RCC 7860 (cell line): ENCODE data around the gene TMEM9.

ENCODE experiments used
- DNase-seq: peaks from one replicate; pipeline ENCODE4 v3.0.0-alpha.2; 2015; ENCODE audit warnings: low spot score
- FAIRE-seq: peaks from 2 replicates; lab custom pipeline; 2012; peaks lifted over from hg19 to GRCh38; lab: Jason Lieb, UNC

TMEM9 gene

GRCh38 chr1:201110616-201111015 lies 43.7 kb downstream of the TMEM9 start:
- no peak for FAIRE-seq
- DNase-seq, result no peak

- no peak for DNase-seq
- no peak for FAIRE-seq
These were observed 44.1 kb downstream of the TMEM9 start for GRCh38 chr1:201110138-201110537.

DNA sequence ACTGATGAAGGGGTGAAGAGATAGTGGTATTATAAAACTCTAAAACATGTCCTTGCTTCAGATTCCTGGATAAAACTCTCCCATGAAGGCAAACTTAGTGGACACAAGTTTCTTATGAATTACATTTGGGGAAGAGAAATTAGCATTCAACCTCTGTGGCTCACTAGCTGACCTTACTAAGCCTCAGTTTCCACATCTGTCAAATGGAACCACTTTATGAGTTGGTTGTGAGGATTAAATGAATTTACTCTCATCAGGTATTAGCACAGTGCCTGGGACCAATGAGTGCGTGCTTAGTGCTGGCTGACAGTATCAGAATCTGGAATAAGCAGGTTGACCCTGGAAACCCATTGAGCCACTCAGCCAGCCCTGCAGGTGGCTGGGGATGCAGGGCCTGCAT lies 44.6 kb downstream of the TMEM9 start:
- no peak for DNase-seq

DNA sequence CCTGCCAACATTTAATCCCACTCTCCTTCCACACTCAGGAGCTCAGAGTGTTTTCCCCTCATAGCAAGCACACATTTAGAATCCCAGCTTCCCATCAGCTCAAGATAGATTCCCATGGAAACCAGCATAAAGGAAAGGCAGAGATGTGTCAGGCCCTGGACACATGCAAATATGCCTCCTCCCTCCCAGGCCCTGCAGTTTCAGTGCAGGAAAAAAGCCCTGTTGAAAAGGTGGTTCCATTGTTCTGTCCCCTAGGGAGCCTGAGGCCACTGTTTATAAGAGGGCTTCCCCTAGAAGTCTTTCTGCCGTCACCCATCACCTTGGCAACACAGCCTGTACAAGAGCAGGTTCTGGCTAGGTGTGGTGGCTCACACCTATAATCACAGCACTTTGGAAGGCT lies 45.7 kb downstream of the TMEM9 start:
- FAIRE-seq (no peak), DNase-seq (no peak)

More for the DNA sequence above, 44.6 kb downstream of the TMEM9 start:
- FAIRE-seq, result no peak

DNA sequence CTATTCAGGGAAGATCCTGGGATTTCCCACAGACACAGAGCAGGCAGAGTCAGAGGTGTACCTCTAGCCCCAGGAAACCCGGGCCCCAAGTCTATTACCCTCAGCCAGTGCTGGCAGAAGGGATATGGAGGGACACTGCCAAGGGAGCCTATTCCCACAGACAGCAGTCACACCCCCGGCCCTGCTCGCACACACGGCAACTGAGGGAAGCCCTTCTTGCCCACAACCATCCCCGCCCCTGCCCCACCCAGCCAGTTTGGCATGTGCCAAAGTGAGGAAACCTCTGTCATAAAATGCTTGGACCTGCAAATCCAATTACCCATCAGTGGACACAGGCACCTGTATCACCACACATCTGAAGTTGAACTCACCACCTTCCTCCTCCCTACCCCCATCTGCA lies 48.6 kb downstream of the TMEM9 start:
- DNase-seq, result no peak
- FAIRE-seq, result no peak

GRCh38 chr1:201104141-201104540 lies 50.1 kb downstream of the TMEM9 start:
- DNase-seq (no peak), FAIRE-seq (no peak)

GRCh38 chr1:201103666-201104065 lies 50.6 kb downstream of the TMEM9 start:
- FAIRE-seq (no peak), DNase-seq (no peak)

GRCh38 chr1:201100169-201100930 lies 53.9 kb downstream of the TMEM9 start:
- no peak for FAIRE-seq
- DNase-seq, result no peak

DNA sequence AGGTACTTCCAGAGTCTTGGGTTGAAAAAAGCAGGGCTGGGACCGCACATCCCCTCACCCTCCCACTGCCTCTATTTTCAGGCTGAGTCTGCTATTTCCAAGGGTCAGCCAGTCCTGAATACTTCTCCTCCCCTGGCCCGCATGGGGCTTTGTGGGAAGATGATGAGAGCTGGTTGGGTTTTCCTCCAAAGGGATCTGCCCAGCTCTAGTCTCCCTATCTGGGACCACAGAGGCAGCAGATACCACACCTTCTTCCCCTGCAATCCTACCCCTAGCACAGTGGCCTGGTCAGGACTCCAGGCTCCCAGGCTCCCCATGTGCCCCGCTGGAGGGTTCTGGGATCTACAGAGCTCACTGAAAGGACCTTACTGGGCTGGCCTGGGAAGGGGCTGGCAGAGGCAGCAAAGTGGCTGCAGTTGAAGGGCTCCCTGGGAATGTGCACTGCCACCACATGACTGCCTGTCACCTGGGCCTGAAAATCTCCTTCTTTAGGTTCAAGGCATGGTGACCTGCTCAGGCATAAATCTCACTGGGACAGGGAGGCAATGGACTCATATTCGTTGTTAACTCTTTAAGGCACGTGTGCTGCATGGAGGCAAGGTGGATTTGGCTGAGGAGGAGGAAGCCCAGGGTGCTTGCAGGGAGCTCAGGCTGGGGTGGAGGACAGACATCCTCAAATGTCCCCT lies 55.1 kb downstream of the TMEM9 start:
- DNase-seq (no peak), FAIRE-seq (no peak)

DNA sequence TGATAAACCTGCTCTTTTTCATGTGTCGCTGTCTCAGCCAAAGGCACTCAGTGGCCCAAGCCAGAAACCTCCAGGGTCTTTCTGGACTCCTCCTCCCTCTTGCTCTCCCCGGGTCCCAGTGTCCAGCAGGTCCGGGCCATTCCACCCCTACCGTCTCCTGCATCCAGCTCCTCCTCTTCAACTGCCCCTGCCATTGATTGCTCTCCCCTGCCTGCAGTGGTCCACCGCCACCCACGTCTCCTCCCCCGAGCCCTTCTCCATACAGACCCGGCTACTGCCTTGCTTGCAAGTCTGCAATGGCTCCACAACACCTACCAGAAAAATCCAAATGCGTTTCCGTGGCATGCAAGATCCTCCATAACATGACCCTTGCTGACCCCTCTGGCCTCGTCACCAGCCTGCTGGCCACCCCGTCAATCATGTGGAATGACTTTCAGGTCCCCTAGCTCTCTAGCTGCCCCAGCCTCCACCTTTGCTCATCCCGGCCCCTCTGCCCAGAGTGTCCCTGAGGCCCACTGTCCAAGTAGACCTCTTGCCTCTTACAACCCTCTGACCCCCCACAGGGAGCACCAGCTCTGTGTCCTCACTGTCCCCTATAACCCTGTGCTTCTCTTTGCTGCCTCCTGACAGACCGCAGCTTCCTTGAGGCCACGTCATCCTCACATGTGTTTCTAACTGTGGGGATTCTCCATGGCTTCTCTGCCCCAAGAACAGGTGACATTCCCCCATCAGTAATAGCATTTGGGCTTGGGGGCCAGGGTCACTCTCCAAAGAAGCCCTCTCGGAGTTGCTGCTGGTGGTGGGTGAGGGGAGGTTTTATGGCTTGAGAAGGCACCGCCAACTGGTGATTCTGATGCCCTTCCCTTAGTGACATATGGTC lies 57.1 kb downstream of the TMEM9 start:
- DNase-seq (no peak), FAIRE-seq (no peak)

GRCh38 chr1:201096041-201096461 lies 58.2 kb downstream of the TMEM9 start:
- FAIRE-seq, result no peak

DNA sequence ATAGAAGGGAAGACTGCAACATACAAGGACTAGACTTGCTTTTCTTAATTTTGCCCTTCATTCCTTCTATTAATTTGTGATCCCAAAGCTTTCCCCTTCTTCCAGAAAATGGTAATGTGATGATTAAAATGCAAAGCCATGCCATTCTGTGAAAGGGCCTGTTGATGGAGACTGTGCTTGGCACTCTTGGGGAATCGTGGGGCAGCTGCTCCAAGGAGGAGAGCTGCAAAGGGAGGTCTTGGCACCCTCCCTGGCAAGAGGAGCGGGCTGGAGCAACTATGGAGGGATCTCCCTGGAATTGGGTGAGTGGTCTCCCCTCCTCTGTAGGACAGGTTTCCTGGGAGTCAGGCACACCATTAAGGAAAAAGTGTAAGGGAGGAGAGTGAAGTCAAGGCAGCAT lies 58.7 kb downstream of the TMEM9 start:
- DNase-seq (no peak), FAIRE-seq (no peak)

More at GRCh38 chr1:201096041-201096461, 58.2 kb downstream of the TMEM9 start:
- peak; percentile 28 for DNase-seq

- DNase-seq, result no peak
- no peak for FAIRE-seq
These were observed 59.4 kb downstream of the TMEM9 start for GRCh38 chr1:201094832-201095231.

GRCh38 chr1:201093962-201094361 lies 60.3 kb downstream of the TMEM9 start:
- DNase-seq (no peak), FAIRE-seq (no peak)

DNA sequence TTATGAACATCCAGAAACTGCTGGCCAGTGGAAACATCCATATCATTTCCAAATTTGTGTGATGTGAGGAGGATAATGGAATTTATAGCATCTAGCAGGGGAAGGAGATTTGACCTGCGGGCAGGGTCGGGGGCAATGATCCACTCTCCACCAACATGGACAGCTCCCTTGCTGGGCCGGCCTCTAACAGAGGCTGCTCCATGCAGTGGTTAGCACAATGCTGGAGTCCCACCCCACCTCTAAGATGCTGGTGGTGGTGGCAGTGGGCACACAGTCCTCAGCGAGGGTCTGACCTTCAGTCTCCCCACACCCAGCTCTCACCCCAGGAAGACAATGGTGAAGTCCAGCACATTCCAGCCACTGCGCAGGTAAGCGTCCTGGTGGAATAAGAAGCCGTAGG lies 60.7 kb downstream of the TMEM9 start:
- DNase-seq (no peak), FAIRE-seq (no peak)

- FAIRE-seq (no peak), DNase-seq (no peak)
These were observed 61.5 kb downstream of the TMEM9 start for GRCh38 chr1:201092738-201093137.

DNA sequence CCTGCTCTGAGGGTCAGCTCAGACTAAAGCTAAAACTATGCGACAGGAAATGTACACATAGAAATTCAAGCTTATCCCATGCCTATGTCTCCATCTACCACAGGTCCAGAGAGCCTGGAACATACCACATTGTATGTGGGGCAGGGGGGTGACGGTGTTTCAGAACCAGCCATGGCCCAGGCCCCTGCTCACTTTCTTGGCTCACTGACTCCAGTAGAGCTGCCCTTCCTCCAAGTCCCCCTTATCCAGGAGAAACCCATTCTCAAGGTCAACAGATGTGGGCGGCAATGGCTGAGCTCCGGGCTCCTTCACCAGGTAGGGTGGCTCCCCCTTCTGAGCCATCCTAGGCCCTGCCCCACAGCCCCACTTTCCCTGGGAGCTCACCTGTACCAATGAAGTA lies 63.0 kb downstream of the TMEM9 start:
- DNase-seq (no peak), FAIRE-seq (no peak)

DNA sequence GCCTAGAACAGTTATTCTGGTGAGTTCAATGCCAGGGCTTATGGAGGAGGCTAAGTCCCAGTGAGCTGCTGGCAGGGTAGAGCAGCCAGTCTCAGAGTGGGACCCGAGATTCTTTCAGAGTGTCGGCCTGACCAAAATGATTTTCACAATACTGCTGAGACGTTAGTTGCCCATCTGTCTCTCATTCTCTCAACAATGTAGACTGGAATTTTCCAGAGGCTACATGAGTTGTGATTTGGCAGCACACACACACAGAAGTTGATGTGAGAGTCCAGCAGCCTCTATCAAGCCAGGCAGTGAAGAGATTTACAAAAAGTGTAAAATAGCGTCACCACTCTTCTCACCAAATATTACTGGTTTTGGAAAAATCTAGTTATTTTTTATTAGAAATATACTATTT lies 63.7 kb downstream of the TMEM9 start:
- DNase-seq (no peak), FAIRE-seq (no peak)

DNA sequence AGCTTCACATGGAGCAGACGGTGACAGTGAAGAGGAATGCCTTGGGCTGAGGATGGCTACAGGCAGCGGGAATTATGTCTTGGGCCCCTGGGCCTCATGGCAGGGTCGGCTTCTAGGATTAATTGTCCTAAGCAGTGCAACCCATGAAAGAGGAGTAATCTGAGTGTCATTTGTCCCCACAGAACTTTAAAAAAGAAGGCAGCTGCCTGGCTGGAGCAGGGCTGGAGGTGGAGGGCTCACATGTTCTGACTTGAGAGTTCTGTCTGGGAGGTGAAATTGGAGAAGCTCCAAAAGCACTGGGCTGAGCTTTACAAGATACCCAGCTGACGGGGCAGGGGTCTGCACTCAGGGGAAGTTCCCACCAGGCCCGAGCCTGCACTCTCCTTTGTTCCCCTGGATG lies 64.7 kb downstream of the TMEM9 start:
- FAIRE-seq (no peak), DNase-seq (no peak)

DNA sequence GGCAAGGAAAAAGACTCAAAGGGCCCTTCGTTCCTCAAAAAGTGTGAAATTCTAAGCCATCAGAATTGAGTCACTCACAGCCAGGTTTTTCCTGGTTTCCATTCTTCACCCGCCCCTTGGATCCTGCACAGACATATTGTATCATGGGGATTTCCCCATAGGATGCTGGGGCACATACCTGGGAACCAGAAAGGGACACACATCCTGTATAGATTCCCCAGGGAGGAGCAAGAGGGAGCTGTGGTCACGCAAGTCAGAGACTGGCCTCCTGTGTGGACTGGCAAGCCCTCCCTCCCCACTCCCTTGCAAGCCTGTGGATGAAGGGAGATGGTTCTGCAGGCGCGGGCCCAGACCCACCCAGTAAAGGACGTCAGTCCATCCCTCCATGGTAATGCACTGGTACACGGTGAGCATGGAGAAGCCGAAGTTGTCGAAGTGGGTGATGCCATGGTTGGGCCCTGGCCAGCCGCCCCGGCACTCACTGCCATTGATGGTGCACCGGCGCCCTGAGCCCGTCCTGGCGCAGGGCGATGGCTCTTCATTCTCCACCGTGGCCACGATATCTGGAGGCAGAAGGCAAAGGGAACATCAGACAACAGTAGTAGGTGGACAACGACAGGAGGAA lies 65.3 kb downstream of the TMEM9 start:
- FAIRE-seq, result no peak

GRCh38 chr1:201088395-201088794 lies 65.9 kb downstream of the TMEM9 start:
- DNase-seq (no peak), FAIRE-seq (no peak)

More for the DNA sequence above, 65.3 kb downstream of the TMEM9 start:
- peak; percentile 43 for DNase-seq
